Vagina (tissue), 2 donors: ENCODE data around the gene OSBP2. TPM values are rescaled to one million over a fixed set of nuclear protein-coding genes. Genes with fewer than 3 reads are reported as not detected.

ENCODE experiments used
- DNase-seq, 2 donors: peaks; one replicate each; pipeline ENCODE4 v3.0.0-alpha.2; 2017; ENCODE audit errors: extremely low spot score in 2 of 2
- H3K27ac ChIP-seq: fragments of 200-600 bp; sonication (generic); one replicate; pipeline ENCODE4 v1.5.1; 2019
- H3K27me3 ChIP-seq: fragments of 200-600 bp; sonication (generic); one replicate; pipeline ENCODE4 v1.5.1; 2019
- H3K36me3 ChIP-seq, 2 donors: fragments of 200-600 bp; sonication (generic); one replicate each; pipeline ENCODE4 v1.5.1; 2017 to 2019
- H3K4me1 ChIP-seq: fragments of 200-600 bp; sonication (generic); one replicate; pipeline ENCODE4 v1.5.1; 2019
- H3K4me3 ChIP-seq, 2 donors: fragments of 200-600 bp; sonication (generic); 1 replicate in 1 of 2; 2 replicates in 1 of 2; pipeline ENCODE4 v1.5.1; 2016 to 2019
- H3K9me3 ChIP-seq: fragments of 200-600 bp; sonication (generic); one replicate; pipeline ENCODE4 v1.5.1; 2019
- POLR2A ChIP-seq, 2 donors: fragments of 450-650 bp; IDR thresholded peaks; one replicate each; pipeline ENCODE4 v1.6.1; 2017; ENCODE audit warnings: antibody characterized with exemption in 2 of 2, mild to moderate bottlenecking in 2 of 2, moderate library complexity in 2 of 2
- POLR2AphosphoS5 ChIP-seq, 2 donors: sonication (generic); formaldehyde crosslinking; IDR thresholded peaks; one replicate each; pipeline ENCODE4 v1.9.0; 2017; ENCODE audit warnings: antibody characterized with exemption in 2 of 2, mild to moderate bottlenecking in 2 of 2, low read depth in 1 of 2; ENCODE audit not compliant: insufficient read depth in 1 of 2
- intact Hi-C: fragments of 100-400 bp; cut with DNase I; formaldehyde crosslinking; loops from one replicate; pipeline ENCODE4 v1.15.1; 2023
- total RNA-seq: library from RNA; depleted of rRNA; stranded (reverse); fragments of >200 nt; gene quantifications from one replicate; pipeline ENCODE4 v1.2.3, GENCODE V29; 2016
- TF ChIP-seq, protein P1 (sequence below), 3 experiments: fragments of 450-650 bp in 2 of 3; fragments of 200-600 bp in 1 of 3; sonication (generic) in 1 of 3; IDR thresholded peaks; one replicate each; pipeline ENCODE4 v1.5.1; 2017 to 2019; ENCODE audit warnings: antibody characterized with exemption in 3 of 3, mild to moderate bottlenecking in 2 of 3, moderate library complexity in 2 of 3

Gene OSBP2
- total RNA-seq, 1 donor from 2014 or later: 3.7 TPM

DNA sequence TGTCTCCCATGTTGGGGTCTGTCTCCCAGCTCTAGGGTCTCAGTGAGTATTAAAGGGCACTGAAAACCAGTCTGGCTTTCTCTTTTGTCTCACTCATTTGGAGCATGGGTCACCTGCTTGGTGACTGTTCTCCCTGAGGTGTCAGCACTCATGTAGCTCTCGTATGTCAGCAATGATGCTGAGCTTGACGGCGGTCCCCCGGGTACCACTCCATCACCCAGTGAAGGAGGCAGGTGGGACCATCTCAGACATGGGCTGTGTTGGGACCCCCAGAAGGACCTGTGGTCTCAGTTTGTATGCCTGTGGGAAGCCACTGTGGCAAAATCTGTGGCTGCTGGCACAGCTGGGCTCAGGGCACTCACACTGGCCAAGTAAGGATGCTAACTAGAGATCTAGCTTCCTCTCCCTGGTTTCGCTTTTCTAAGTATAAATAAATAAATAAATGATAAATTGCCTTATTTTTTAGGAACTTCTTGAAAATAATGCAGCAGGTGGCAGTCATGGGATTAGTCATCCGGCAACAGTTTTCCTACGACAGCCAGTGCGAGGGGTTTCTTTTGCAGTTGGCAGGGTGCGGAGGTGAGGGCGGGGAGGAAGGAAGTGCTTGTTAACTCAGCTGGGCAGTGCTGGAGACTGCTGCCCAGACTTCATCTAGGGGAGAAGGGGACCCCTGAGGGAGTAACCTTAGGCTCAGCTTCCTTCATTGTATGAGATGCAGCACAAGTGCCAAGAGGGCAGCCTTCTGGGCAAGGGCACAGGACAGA lies 48.8 kb downstream of the OSBP2 start:
- Histone ChIP-seq H3K4me1 (no peaks in the 10 kb centered on the region), H3K36me3 (no peaks in the 10 kb centered on the region), H3K4me3 (no peak overlapping the region), H3K27me3 (no peaks in the 10 kb centered on the region), H3K27ac (no peak overlapping the region), H3K9me3 (no peaks in the 10 kb centered on the region)
- TF ChIP-seq POLR2AphosphoS5 (IDR thresholded peaks at IDR 0.05; ENCODE audit: insufficient read depth in 1 of 2, low read depth in 1 of 2) (no peak), POLR2A (IDR thresholded peaks at IDR 0.05) (no peak)
- TF ChIP-seq, protein P1, sequence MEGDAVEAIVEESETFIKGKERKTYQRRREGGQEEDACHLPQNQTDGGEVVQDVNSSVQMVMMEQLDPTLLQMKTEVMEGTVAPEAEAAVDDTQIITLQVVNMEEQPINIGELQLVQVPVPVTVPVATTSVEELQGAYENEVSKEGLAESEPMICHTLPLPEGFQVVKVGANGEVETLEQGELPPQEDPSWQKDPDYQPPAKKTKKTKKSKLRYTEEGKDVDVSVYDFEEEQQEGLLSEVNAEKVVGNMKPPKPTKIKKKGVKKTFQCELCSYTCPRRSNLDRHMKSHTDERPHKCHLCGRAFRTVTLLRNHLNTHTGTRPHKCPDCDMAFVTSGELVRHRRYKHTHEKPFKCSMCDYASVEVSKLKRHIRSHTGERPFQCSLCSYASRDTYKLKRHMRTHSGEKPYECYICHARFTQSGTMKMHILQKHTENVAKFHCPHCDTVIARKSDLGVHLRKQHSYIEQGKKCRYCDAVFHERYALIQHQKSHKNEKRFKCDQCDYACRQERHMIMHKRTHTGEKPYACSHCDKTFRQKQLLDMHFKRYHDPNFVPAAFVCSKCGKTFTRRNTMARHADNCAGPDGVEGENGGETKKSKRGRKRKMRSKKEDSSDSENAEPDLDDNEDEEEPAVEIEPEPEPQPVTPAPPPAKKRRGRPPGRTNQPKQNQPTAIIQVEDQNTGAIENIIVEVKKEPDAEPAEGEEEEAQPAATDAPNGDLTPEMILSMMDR (IDR thresholded peaks at IDR 0.05): no peak
- intact Hi-C loops: no loop called here
- DNase-seq: no peak

DNA sequence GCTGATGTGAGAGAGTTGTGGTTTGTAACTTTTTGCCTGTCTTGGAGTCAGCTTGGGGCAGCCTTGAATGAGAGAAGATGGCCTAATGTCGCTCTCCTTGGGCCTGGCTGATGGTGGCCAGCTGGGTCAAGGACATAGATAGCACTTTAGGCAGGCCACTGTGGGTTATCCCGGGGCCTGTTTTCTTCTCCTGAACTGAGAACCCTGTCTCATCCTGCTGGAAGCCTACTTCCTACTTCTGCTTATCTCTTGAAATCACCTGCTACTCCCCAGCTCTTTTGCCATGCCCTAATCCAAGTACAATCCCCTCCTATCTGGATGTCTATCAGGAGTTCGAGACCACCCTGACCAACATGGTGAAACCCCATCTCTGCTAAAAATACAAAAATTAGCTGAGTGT lies 49.5 kb downstream of the OSBP2 start:
- DNase-seq: no peak
- intact Hi-C loops: no loop called here
- Histone ChIP-seq H3K9me3 (no peaks in the 10 kb centered on the region), H3K27ac (no peak overlapping the region), H3K27me3 (no peaks in the 10 kb centered on the region), H3K4me1 (no peaks in the 10 kb centered on the region), H3K36me3 (no peaks in the 10 kb centered on the region), H3K4me3 (no peak overlapping the region)
- TF ChIP-seq POLR2A (IDR thresholded peaks at IDR 0.05) (no peak), POLR2AphosphoS5 (IDR thresholded peaks at IDR 0.05; ENCODE audit: insufficient read depth in 1 of 2, low read depth in 1 of 2) (no peak)
- TF ChIP-seq, protein P1 (IDR thresholded peaks at IDR 0.05): no peak

DNA sequence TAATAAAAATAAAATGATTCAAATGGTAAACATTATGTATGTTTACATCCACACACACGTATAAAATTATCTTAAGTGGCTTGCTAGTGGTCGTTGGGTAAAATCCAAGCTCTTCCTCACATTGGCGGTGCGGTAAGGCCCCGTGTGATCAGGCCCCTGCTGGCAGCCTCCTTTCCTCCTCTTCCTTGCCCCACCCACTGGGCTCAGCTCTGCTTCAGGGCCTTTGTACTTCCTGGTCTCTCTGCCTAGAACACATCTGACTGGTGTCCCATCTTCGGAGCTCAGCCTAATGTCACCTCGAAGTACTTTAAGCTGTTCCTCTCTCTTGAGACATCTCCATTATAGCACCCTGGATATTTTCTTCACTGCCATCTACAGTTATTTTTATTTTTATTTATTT lies 52.8 kb downstream of the OSBP2 start:
- H3K36me3 ChIP-seq: no peaks in the 10 kb centered on the region
- TF ChIP-seq POLR2A (IDR thresholded peaks at IDR 0.05): no peak
- TF ChIP-seq, protein P1 (IDR thresholded peaks at IDR 0.05): no peak
- TF ChIP-seq POLR2AphosphoS5 (IDR thresholded peaks at IDR 0.05; ENCODE audit: insufficient read depth in 1 of 2, low read depth in 1 of 2): no peak
- H3K27ac ChIP-seq: no peak overlapping the region
- no peaks in the 10 kb centered on the region for H3K9me3 ChIP-seq
- H3K27me3 ChIP-seq: no peaks in the 10 kb centered on the region
- intact Hi-C loops: no loop called here
- no peak overlapping the region for H3K4me3 ChIP-seq
- no peak for DNase-seq
- H3K4me1 ChIP-seq: no peaks in the 10 kb centered on the region

DNA sequence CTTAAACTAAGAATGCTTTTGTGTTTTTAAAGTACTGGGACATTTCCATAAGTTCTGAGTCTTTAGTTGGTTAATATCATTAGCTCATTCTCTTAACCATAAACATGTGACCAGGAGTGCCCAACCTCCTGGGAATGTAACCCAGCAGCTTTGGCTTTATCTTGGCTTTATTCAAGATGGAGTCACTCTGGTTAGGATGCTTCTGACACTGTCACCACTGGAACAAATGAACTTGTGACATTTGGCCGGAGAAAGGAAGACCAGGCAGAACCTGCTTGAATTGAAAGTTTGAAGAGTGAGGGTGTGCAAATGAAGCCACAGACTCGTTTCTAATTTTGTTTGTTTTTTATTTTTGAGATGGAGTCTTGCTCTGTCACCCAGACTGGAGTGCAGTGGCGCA lies 54.6 kb downstream of the OSBP2 start:
- Histone ChIP-seq H3K4me1 (no peaks in the 10 kb centered on the region), H3K9me3 (no peaks in the 10 kb centered on the region), H3K27ac (no peak overlapping the region), H3K36me3 (no peaks in the 10 kb centered on the region), H3K27me3 (no peaks in the 10 kb centered on the region), H3K4me3 (no peak overlapping the region)
- intact Hi-C loops: no loop called here
- no peak for DNase-seq
- TF ChIP-seq POLR2A (IDR thresholded peaks at IDR 0.05) (no peak), POLR2AphosphoS5 (IDR thresholded peaks at IDR 0.05; ENCODE audit: insufficient read depth in 1 of 2, low read depth in 1 of 2) (no peak)
- TF ChIP-seq, protein P1 (IDR thresholded peaks at IDR 0.05): no peak

DNA sequence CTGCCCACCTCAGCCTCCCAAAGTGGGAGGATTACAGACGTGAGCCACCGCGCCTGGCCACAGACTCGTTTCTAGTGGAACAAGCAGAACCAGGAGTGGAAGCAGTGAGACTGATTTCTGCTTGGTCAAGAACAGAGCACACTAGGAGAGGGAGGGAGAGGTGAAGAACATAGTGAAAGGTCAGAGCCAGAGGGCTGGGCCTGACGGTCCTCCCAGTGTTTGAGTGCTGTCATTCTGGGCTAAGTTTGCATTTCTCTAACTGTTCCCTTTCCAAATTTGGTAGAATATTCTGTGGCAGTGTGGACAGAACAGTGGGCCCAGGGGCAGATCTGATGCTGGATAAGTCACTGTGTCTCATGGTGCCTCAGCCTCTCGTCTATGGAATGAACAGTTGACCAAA lies 55.2 kb downstream of the OSBP2 start:
- Histone ChIP-seq H3K36me3 (no peaks in the 10 kb centered on the region), H3K4me1 (no peaks in the 10 kb centered on the region), H3K4me3 (no peak overlapping the region), H3K9me3 (no peaks in the 10 kb centered on the region), H3K27me3 (no peaks in the 10 kb centered on the region), H3K27ac (no peak overlapping the region)
- TF ChIP-seq POLR2AphosphoS5 (IDR thresholded peaks at IDR 0.05; ENCODE audit: insufficient read depth in 1 of 2, low read depth in 1 of 2) (no peak), POLR2A (IDR thresholded peaks at IDR 0.05) (no peak)
- TF ChIP-seq, protein P1 (IDR thresholded peaks at IDR 0.05): no peak
- intact Hi-C loops: loop anchor here (10.0 kb wide), 1 partner anchor 115 kb away; the partner anchor contains the start of gene SLC35E4
- DNase-seq: no peak
